NCI-H2196 (cell line): Measurements from ENCODE around the gene COX7B2.

Experiments used
- DNase-seq: peaks from one replicate; lab custom pipeline; 2025; ENCODE audit not compliant: unreplicated experiment; lab: John Stamatoyannopoulos, UW

The COX7B2 gene

GRCh38 chr4:46890056-46890455, 19.0 kb downstream of the COX7B2 start:
- DNase-seq, result no peak

DNA sequence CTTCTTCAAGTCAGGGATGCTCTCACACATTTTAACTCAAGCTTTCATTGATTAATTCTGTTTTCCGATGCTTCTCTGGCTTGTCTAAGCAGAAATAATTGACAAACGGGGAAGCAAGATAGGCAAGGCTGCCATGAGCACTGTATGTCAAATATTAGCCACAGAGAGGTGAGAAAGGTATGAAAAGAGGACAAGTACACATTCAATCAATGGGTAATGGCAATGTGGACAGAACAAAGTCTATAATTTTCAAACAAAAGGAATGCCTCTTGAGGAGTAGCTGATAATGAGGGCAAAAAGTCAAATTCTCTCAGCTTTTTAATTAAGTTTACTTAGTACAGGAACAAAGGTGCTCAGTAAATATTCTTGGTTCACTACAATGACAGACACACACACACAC, 19.6 kb downstream of the COX7B2 start:
- DNase-seq, result no peak

- no peak for DNase-seq
Measured at GRCh38 chr4:46886711-46887110, 22.3 kb downstream of the COX7B2 start.

DNA sequence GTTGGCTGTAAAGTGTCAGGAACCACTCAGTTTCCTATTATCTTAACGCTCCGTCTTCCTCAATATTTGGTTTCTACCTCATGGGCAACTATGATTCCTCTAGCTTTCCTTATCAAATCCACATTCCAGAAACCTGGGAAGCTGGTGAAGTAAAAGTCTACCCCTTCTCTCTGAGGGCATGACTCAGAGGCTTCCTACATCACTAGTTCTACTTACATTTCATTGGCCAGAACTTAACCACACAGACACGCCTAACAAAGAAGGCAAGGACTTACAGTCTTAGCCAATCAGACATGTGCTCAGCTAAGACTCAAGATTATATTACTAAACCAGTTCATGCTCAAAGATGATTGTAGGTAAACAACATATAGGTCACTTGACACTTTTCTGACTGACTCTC, 30.4 kb downstream of the COX7B2 start:
- DNase-seq, result no peak

DNA sequence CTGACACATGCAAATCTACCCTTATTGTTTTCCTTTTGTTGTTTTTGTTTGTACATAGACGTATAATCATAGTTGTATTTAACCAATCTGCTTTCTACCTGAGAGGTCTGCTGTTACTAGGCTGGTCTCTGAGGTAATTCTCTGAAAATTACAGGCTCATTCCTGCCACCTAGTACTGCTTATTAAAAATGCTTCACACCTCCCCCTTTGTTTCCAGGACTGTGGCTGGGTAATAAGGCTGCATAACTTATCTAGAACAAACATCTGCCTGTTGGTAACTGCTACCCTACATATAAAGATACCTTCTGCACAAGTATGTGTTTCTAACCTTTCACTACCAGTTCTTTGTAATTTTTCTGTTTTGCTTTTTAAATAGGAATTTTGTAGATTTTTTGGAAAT, 34.2 kb downstream of the COX7B2 start:
- DNase-seq, result no peak

DNA sequence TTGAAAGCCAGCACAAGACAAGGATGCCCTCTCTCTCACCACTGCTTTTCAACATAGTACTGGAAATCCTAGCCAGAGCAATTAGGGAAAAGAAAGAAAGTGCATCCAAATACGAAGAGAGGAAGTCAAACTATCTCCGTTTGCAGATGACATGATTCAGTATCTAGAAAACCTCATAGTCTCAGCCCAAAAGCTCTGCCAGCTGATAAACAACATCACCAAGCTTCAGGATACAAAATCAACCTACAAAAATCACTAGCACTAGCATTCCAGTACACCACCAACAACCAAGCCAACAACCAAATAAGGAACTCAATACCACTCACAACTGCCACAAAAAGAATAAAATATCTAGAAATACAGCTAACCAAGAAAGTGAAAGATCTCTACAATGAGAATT, 38.6 kb downstream of the COX7B2 start:
- DNase-seq, result no peak

GRCh38 chr4:46856333-46856732, 52.7 kb downstream of the COX7B2 start:
- no peak for DNase-seq

DNA sequence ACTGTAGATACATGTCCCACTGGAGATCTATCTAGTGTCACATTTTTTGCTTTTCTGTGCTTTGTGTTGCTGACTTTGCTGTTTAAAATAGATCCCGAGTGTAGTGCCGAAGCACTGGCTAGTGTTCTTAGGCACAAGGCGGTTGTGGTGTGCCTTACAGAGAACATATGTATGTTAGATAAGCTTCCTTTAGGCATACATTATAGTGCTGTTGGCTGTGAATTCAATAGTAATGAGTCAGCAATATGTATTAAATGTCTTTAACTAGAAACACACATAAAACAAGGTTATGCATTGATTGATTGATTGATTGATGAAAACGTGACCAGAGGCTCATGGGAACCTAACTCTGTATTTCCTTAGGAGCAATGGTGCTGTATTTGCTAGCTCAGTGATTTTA, 56.2 kb downstream of the COX7B2 start:
- no peak for DNase-seq

- no peak for DNase-seq
Measured at GRCh38 chr4:46850026-46850425, 59.0 kb downstream of the COX7B2 start.

- DNase-seq, result peak; percentile 23
Measured at GRCh38 chr4:46844325-46844917, 64.6 kb downstream of the COX7B2 start.

DNA sequence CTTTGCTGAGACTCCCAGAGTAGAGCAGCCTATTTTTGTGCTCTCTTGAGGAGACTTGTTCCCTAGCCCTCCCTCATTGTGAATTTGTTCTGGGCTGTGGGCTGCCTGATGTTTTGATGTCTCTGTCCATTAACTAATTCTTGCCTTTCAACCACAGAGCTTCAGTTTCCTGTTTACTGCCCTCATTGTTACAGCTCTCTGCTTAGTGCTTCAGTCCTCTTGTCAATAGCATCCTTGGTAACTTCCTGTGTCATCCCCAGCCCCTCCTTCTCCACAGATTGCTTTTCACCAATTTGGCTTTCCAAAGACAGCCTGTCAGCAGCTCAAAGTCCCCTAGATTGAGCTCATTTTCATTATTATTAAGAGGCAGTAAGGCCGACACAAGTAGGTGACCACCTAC, 69.9 kb downstream of the COX7B2 start:
- DNase-seq, result no peak

DNA sequence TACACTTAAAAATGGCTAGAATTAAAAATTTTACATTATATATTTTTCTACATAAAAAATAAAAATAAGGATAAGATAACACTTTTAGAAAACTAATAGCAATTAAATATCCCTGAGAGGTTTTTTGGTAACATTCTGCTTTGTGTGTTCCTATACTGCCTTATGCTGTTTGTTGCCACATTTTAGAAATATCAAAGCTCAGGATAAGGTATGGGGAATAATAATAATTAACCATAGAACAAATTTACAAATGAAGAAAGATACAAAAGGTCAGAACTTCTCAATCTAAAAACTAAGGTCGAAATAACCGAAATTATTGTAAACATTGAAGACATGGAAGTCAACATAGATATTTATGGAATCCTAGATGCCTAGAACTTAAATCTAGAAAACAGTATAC, 71.4 kb downstream of the COX7B2 start:
- no peak for DNase-seq

- no peak for DNase-seq
Measured at GRCh38 chr4:46836584-46836983, 72.5 kb downstream of the COX7B2 start.

DNA sequence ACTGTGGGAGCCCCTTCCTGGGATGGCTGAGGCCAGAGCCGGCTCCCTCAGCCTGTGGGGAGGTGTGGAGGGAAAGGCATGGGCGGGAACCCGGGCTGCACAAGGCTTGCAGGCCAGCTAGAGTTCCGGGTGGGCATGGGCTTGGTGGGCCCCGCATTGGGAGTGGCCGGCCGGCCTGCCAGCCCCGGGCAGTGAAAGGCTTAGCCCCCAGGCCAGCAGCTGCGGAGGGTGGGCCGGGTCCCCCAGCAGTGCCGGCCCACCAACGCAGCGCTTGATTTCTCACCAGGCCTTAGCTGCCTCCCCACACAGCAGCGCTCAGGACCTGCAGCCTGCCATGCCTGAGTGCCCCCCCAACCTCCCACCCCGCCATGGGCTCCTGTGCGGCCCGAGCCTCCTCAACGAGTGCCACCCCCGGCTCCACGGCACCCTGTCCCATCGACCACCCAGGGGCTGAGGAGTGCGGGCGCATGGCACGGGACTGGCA, 78.0 kb downstream of the COX7B2 start:
- no peak for DNase-seq

DNA sequence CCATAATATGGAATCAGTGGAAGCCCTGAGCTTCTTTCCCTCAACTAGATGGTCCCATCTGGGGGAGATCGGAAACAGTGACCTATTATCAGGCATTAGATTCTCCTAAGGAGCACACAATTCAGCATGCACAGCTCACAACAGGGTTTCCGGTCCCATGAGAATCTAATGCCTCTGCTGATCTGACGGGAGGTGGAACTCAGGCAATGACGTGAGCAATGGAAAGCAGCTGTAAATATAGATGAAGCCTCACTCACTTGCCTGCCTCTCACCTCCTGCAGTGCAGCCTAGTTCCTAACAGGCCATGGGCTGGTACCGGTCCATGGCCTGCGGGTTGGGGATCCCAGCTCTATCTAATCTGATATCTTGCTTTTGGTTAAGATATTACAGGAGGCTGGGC, 88.9 kb downstream of the COX7B2 start:
- no peak for DNase-seq

GRCh38 chr4:46819095-46819494, 90.0 kb downstream of the COX7B2 start:
- no peak for DNase-seq

DNA sequence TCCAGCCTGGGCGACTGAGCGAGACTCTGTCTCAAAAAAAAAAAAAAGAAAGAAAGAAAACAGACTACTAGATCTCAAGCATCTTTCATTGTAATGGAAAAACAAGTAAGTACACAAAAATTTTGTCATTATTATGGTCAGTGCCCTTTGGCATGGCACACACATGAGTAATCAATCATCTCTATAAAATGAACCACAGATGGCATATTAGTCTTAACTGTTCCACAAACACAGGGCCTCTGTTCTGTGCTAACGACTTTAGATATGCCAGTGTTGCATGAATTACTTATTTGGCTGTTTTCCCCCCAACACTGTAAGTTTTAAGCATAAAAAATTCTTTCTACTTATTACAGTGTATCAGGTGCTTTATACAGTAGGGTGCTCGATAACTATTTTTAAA, 90.4 kb downstream of the COX7B2 start:
- DNase-seq, result no peak

DNA sequence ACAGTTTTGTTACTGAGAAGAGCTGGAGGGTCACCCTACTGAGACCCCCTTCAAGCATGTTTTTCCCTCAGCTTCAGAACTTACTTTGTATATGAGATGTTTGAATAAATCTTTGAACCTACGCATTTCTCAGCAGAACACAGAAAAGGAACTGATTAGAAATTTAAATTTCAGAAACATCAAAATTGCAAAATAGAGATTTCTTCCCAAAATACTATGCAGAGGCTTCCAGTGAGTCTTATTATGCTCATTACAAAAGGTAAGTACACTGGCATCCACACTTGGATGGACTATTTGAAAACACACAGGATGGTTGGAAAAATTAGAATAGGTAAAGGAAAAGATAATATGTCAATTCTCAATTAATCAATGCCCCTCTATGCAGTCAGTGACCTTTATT, 91.2 kb downstream of the COX7B2 start:
- DNase-seq, result no peak

- no peak for DNase-seq
Measured at GRCh38 chr4:46804781-46805413, 104.1 kb downstream of the COX7B2 start.

GRCh38 chr4:46793036-46793435, 116.0 kb downstream of the COX7B2 start:
- no peak for DNase-seq

DNA sequence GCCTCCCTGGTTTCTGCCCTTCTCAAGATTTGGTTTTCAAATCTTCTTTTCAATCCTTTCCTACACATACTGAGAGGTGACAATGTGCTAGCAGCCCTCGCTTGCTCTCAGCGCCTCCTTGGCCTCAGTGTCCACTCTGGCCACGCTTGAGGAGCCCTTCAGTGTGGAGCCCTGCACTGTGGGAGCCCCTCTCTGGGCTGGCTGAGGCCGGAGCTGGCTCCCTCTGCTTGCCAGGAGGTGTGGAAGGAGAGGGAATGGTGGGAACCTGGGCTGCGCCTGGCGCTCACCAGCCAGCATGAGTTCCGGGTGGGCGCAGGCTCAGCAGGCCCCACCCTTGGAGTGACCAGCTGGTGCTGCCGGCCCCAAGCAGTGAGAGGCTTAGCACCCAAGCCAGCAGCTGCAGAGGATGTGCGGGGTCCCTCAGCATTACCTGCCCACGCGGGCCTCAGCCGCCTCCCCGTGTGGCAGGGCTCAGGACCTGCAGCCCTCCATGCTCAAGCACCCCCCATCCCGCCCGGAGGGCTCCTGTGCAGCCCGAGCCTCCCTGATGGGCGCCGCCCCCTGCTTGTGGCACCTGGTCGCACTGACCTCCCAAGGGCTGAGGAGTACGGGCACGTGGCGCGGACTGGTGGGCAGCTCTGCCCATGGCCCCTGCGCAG, 127.5 kb downstream of the COX7B2 start:
- no peak for DNase-seq

- DNase-seq, result no peak
Measured at GRCh38 chr4:46765465-46765864, 143.6 kb downstream of the COX7B2 start.

DNA sequence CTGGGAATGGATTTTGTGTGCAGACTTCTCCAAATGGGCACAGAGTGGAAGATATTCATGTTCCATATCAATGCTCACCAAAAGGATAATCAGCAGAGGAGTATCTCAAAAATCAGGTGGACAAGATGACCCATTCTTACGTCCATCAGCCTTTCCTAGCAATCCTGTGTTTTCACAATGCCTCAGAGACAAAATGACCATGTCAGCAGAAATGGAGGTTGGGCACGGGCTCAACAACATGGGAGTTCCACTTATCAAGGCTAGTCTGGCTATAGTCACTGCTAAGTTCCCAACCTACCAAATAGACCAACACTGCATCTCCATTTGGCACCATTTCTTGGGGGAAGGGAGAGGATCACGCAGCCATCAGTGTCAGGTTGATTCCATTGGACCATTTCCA, 179.0 kb downstream of the COX7B2 start:
- DNase-seq, result no peak
